ENCODE measurements around the gene MANBA.

- TF ChIP-seq POLR2A (IDR thresholded peaks at IDR 0.05; ENCODE audit: extremely low read depth, insufficient read length) (no peak), MAX (IDR thresholded peaks at IDR 0.05; ENCODE audit: low read depth, low read length) (no peak)
- TF ChIP-seq, protein P1, sequence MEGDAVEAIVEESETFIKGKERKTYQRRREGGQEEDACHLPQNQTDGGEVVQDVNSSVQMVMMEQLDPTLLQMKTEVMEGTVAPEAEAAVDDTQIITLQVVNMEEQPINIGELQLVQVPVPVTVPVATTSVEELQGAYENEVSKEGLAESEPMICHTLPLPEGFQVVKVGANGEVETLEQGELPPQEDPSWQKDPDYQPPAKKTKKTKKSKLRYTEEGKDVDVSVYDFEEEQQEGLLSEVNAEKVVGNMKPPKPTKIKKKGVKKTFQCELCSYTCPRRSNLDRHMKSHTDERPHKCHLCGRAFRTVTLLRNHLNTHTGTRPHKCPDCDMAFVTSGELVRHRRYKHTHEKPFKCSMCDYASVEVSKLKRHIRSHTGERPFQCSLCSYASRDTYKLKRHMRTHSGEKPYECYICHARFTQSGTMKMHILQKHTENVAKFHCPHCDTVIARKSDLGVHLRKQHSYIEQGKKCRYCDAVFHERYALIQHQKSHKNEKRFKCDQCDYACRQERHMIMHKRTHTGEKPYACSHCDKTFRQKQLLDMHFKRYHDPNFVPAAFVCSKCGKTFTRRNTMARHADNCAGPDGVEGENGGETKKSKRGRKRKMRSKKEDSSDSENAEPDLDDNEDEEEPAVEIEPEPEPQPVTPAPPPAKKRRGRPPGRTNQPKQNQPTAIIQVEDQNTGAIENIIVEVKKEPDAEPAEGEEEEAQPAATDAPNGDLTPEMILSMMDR (IDR thresholded peaks at IDR 0.05; ENCODE audit: low read depth, low read length), result no peak
These were observed 162.5 kb downstream of the MANBA start for GRCh38 chr4:102598086-102598761.

All from NB4 (cell line).